Fibroblast of lung (primary cell): Measurements from ENCODE around the gene RAP1GAP2. TPM values are rescaled to one million over a fixed set of nuclear protein-coding genes. Genes with fewer than 3 reads are reported as not detected.

ENCODE experiments used
- DNase-seq, 2 donors: peaks; one replicate each; pipeline versions ENCODE4 v3.0.0 to v3.0.0-alpha.2; 2010; ENCODE audit warnings: low read depth in 2 of 2
- H2AFZ ChIP-seq: 2 replicates; pipeline ENCODE4 v1.5.1; 2012; ENCODE audit warnings: low read length, control low read depth, inconsistent platforms
- H3K27ac ChIP-seq: 2 replicates; pipeline ENCODE4 v1.5.1; 2011; ENCODE audit warnings: low read length, control low read depth; ENCODE audit not compliant: insufficient read depth
- H3K27me3 ChIP-seq: 2 replicates; pipeline ENCODE4 v1.5.1; 2011; ENCODE audit warnings: mild to moderate bottlenecking, low read length; ENCODE audit not compliant: control insufficient read depth, insufficient read depth
- H3K36me3 ChIP-seq: 2 replicates; pipeline ENCODE4 v1.5.1; 2011; ENCODE audit warnings: low read length; ENCODE audit not compliant: control insufficient read depth, insufficient read depth
- H3K4me1 ChIP-seq: 2 replicates; pipeline ENCODE4 v1.5.1; 2011; ENCODE audit warnings: low read length; ENCODE audit not compliant: control insufficient read depth, insufficient read depth; ENCODE audit errors: extremely low read depth
- H3K4me2 ChIP-seq: 2 replicates; pipeline ENCODE4 v1.5.1; 2011; ENCODE audit warnings: low read length, control low read depth; ENCODE audit not compliant: insufficient read depth; ENCODE audit errors: extremely low read depth
- H3K4me3 ChIP-seq, 4 experiments: fragments of 200-600 bp in 1 of 4; sonication (generic) in 1 of 4; replicated peaks in 1 of 4; 2 replicates each; pipeline ENCODE4 v1.5.1; 2011 to 2016; ENCODE audit warnings: low read length in 4 of 4, low read depth in 3 of 4, mild to moderate bottlenecking in 3 of 4, control low read depth in 2 of 4, inconsistent platforms in 1 of 4, mixed read lengths in 1 of 4; ENCODE audit not compliant: insufficient read depth in 1 of 4; ENCODE audit errors: control extremely low read depth in 1 of 4
- H3K79me2 ChIP-seq: 2 replicates; pipeline ENCODE4 v1.5.1; 2012; ENCODE audit warnings: mild to moderate bottlenecking, low read length, inconsistent platforms; ENCODE audit not compliant: control insufficient read depth, insufficient read depth
- H3K9ac ChIP-seq: 2 replicates; pipeline ENCODE4 v1.5.1; 2011; ENCODE audit warnings: mild to moderate bottlenecking, low read length, control low read depth; ENCODE audit not compliant: insufficient read depth
- H3K9me3 ChIP-seq: 2 replicates; pipeline ENCODE4 v1.5.1; 2012; ENCODE audit warnings: low read depth, low read length; ENCODE audit not compliant: control insufficient read depth, insufficient read depth
- H4K20me1 ChIP-seq: 2 replicates; pipeline ENCODE4 v1.5.1; 2011; ENCODE audit warnings: low read length; ENCODE audit not compliant: control insufficient read depth, insufficient read depth; ENCODE audit errors: extremely low read depth
- CTCF ChIP-seq, 2 donors: IDR thresholded peaks in 1 of 2; conservative IDR thresholded peaks in 1 of 2; 1 replicate in 1 of 2; 2 replicates in 1 of 2; pipeline ENCODE4 v1.5.1; 2011 to 2012; ENCODE audit warnings: low read length in 2 of 2, control low read depth in 1 of 2, inconsistent platforms in 1 of 2, low read depth in 1 of 2, mild to moderate bottlenecking in 1 of 2
- EZH2 ChIP-seq: IDR thresholded peaks from 2 replicates; pipeline ENCODE4 v1.5.1; 2012; ENCODE audit warnings: low read length, control low read depth, mild to moderate bottlenecking; ENCODE audit errors: missing control alignments
- polyA plus RNA-seq, 2 donors: library from polyadenylated mRNA; depleted of rRNA in 1 of 2; stranded (reverse) in 1 of 2; unstranded in 1 of 2; fragments of >200 nt; gene quantifications; 2 replicates each; pipeline ENCODE4 v1.2.1, GENCODE V29; 2011 to 2012; ENCODE audit warnings: missing spikeins in 1 of 2
- total RNA-seq: library from RNA; depleted of rRNA; stranded (reverse); fragments of >200 nt; gene quantifications from 2 replicates; pipeline ENCODE4 v1.2.1, GENCODE V29; 2014

RAP1GAP2 gene
- total and polyA plus RNA-seq, 2 donors (not counting 1 experiment from before 2014, with no cell fraction given) = 0.33 to 0.99 TPM

- Histone ChIP-seq H3K36me3 (no peaks in the 10 kb centered on the region), H3K9ac (no peak overlapping the region), H3K4me1 (no peaks in the 10 kb centered on the region), H3K27ac (no peak overlapping the region), H4K20me1 (no peaks in the 10 kb centered on the region), H2AFZ (no peak overlapping the region), H3K79me2 (no peaks in the 10 kb centered on the region), H3K4me2 (no peak overlapping the region), H3K4me3 (no peak overlapping the region), H3K9me3 (no peaks in the 10 kb centered on the region), H3K27me3 (no peaks in the 10 kb centered on the region)
- no peak for DNase-seq
- no peak for TF ChIP-seq CTCF (conservative IDR thresholded peaks at IDR 0.05 in 1 of 2, IDR thresholded peaks at IDR 0.05 in 1 of 2; ENCODE audit: low read depth in 1 of 2, low read length in 2 of 2)
- no peak for TF ChIP-seq EZH2
Observed at GRCh38 chr17:2950846-2951245, 154.6 kb downstream of the RAP1GAP2 start.

DNA sequence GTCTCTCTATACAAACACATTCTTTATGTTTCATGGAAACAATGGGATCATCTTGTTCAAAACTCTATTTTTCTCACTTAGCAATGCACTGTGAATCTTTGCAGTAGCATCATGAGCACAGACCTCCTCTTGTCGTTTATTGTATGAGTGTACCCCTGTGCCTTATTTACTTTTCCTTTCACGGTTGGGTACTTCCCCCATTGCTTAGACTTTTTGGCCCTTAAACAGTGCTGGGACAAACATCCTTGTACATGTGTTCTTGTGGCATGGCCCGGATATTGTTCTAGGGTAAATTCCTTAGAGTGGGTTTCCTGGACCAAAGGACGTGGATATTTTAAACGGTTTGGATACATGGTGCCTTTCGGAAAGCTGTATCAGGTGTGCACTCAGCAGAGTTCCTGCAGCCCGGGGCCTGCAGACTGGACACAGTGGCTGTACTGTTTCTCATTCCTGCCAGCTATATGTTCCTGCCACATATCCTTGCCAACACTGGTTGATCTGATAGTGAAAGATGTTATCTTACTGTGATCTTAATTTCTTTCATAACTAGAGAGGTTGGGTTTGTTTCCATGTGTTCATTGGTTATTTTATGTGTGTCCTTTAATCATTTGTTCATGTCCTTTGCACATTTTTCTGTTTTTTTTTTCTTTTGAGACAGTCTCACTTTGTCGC lies 156.1 kb downstream of the RAP1GAP2 start:
- H3K4me1 ChIP-seq = no peaks in the 10 kb centered on the region
- no peaks in the 10 kb centered on the region for H3K27me3 ChIP-seq
- no peaks in the 10 kb centered on the region for H3K9me3 ChIP-seq
- no peak overlapping the region for H3K4me3 ChIP-seq
- H3K27ac ChIP-seq = no peak overlapping the region
- no peaks in the 10 kb centered on the region for H4K20me1 ChIP-seq
- H3K79me2 ChIP-seq = no peaks in the 10 kb centered on the region
- H3K4me2 ChIP-seq = no peak overlapping the region
- no peak overlapping the region for H2AFZ ChIP-seq
- H3K9ac ChIP-seq = no peak overlapping the region
- TF ChIP-seq EZH2 = no peak
- TF ChIP-seq CTCF (conservative IDR thresholded peaks at IDR 0.05 in 1 of 2, IDR thresholded peaks at IDR 0.05 in 1 of 2; ENCODE audit: low read depth in 1 of 2, low read length in 2 of 2) = no peak
- H3K36me3 ChIP-seq = no peaks in the 10 kb centered on the region
- DNase-seq = no peak

DNA sequence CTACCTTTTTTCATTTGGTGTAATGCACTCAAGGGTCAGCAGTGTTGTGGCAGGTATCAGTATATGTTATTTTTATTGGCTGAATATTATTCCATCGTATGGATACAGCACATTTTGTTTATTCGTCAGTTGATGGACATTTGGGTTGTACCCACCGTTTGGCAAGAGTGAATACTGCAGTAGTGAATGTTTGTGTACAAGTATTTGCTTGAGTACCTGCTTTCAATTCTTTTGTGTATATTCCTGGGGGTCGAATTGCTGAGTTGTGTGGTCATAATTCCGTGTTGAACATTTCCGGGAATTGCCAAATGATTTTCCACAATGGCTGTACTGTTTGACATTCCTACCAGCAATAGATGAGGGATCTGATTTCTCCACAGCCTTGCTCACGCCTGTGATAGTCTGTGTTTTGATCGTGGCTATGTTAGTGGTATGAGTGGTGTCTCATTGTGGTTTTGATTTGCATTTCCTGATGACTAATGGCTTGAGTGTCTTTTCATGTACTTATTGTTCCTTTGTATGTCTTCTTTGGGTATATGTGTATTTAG lies 158.7 kb downstream of the RAP1GAP2 start:
- H3K4me1 ChIP-seq = no peaks in the 10 kb centered on the region
- H3K27ac ChIP-seq = no peak overlapping the region
- H3K27me3 ChIP-seq = no peaks in the 10 kb centered on the region
- no peaks in the 10 kb centered on the region for H3K9me3 ChIP-seq
- no peak overlapping the region for H3K9ac ChIP-seq
- H2AFZ ChIP-seq = no peak overlapping the region
- no peaks in the 10 kb centered on the region for H4K20me1 ChIP-seq
- H3K79me2 ChIP-seq = no peaks in the 10 kb centered on the region
- TF ChIP-seq EZH2 = no peak
- no peak overlapping the region for H3K4me3 ChIP-seq
- no peak overlapping the region for H3K4me2 ChIP-seq
- peak; percentile 91 to 99 for DNase-seq
- H3K36me3 ChIP-seq = no peaks in the 10 kb centered on the region
